GM19099 (cell line): Measurements from ENCODE around the gene SYNDIG1.

ENCODE experiments used
- POLR2A ChIP-seq: IDR thresholded peaks from 3 replicates; pipeline ENCODE4 v1.6.1; 2011; ENCODE audit warnings: low read depth; ENCODE audit not compliant: insufficient read length; ENCODE audit errors: extremely low read depth

Gene SYNDIG1

GRCh38 chr20:24441661-24442060, 27.8 kb upstream of the SYNDIG1 start:
- TF ChIP-seq POLR2A = no peak

GRCh38 chr20:24442909-24443308, 26.5 kb upstream of the SYNDIG1 start:
- TF ChIP-seq POLR2A = no peak

- no peak for TF ChIP-seq POLR2A
Observed at GRCh38 chr20:24443436-24443835, 26.0 kb upstream of the SYNDIG1 start.

- TF ChIP-seq POLR2A = no peak
Observed at GRCh38 chr20:24444526-24445190, 24.8 kb upstream of the SYNDIG1 start.

GRCh38 chr20:24445510-24446170, 23.8 kb upstream of the SYNDIG1 start:
- no peak for TF ChIP-seq POLR2A

GRCh38 chr20:24446811-24447210, 22.6 kb upstream of the SYNDIG1 start:
- TF ChIP-seq POLR2A = no peak

- no peak for TF ChIP-seq POLR2A
Observed at GRCh38 chr20:24448170-24448569, 21.3 kb upstream of the SYNDIG1 start.

- TF ChIP-seq POLR2A = no peak
Observed at GRCh38 chr20:24449026-24449720, 20.3 kb upstream of the SYNDIG1 start.

GRCh38 chr20:24450177-24450576, 19.3 kb upstream of the SYNDIG1 start:
- TF ChIP-seq POLR2A = no peak

- no peak for TF ChIP-seq POLR2A
Observed at GRCh38 chr20:24450624-24451376, 18.6 kb upstream of the SYNDIG1 start.

- no peak for TF ChIP-seq POLR2A
Observed at GRCh38 chr20:24451428-24451827, 18.0 kb upstream of the SYNDIG1 start.

GRCh38 chr20:24452016-24452415, 17.4 kb upstream of the SYNDIG1 start:
- no peak for TF ChIP-seq POLR2A

GRCh38 chr20:24452498-24453127, 16.8 kb upstream of the SYNDIG1 start:
- TF ChIP-seq POLR2A = no peak

- TF ChIP-seq POLR2A = no peak
Observed at GRCh38 chr20:24453869-24454268, 15.6 kb upstream of the SYNDIG1 start.

GRCh38 chr20:24455081-24455480, 14.3 kb upstream of the SYNDIG1 start:
- no peak for TF ChIP-seq POLR2A
